HG03575 (cell line): ENCODE data around the gene F2RL2.

Source experiments
- ATAC-seq: cut with Tn5 transposase; IDR thresholded peaks from one replicate; pipeline ENCODE4 v1.9.1; 2021; ENCODE audit not compliant: unreplicated experiment, insufficient number of reproducible peaks, low FRiP score; ENCODE audit errors: extremely low read depth

The F2RL2 gene

GRCh38 chr5:76594107-76594506 lies 29.1 kb downstream of the F2RL2 start:
- ATAC-seq: no peak

GRCh38 chr5:76592692-76593091 lies 30.5 kb downstream of the F2RL2 start:
- no peak for ATAC-seq

GRCh38 chr5:76591366-76591765 lies 31.8 kb downstream of the F2RL2 start:
- no peak for ATAC-seq

GRCh38 chr5:76590027-76590426 lies 33.2 kb downstream of the F2RL2 start:
- ATAC-seq: no peak

GRCh38 chr5:76586531-76586930 lies 36.7 kb downstream of the F2RL2 start:
- ATAC-seq: no peak

GRCh38 chr5:76585783-76586217 lies 37.4 kb downstream of the F2RL2 start:
- no peak for ATAC-seq

- no peak for ATAC-seq
Observed at GRCh38 chr5:76583163-76584047, 39.8 kb downstream of the F2RL2 start.

GRCh38 chr5:76582230-76583162 lies 40.7 kb downstream of the F2RL2 start:
- ATAC-seq: peak; percentile 50

GRCh38 chr5:76580981-76581380 lies 42.2 kb downstream of the F2RL2 start:
- ATAC-seq: no peak

- ATAC-seq: no peak
Observed at GRCh38 chr5:76579166-76579937, 43.9 kb downstream of the F2RL2 start.

- ATAC-seq: no peak
Observed at GRCh38 chr5:76576996-76577395, 46.2 kb downstream of the F2RL2 start.

GRCh38 chr5:76576450-76576849 lies 46.8 kb downstream of the F2RL2 start:
- no peak for ATAC-seq

GRCh38 chr5:76571559-76571958 lies 51.6 kb downstream of the F2RL2 start:
- no peak for ATAC-seq

GRCh38 chr5:76570153-76570552 lies 53.0 kb downstream of the F2RL2 start:
- ATAC-seq: no peak
